CD4-positive, alpha-beta T cell treated with Interleukin-21 for 1 hour (primary cell): Measurements from ENCODE around the gene MAP1S.
"Not testable (repeated sequence)": the region's sequence is repeated elsewhere in the genome, so short reads cannot be mapped to it uniquely, and the experiment has no call there.

Source experiments
- DNase-seq: peaks from one replicate; pipeline ENCODE4 v3.0.0-alpha.2; 2020

The MAP1S gene

DNA sequence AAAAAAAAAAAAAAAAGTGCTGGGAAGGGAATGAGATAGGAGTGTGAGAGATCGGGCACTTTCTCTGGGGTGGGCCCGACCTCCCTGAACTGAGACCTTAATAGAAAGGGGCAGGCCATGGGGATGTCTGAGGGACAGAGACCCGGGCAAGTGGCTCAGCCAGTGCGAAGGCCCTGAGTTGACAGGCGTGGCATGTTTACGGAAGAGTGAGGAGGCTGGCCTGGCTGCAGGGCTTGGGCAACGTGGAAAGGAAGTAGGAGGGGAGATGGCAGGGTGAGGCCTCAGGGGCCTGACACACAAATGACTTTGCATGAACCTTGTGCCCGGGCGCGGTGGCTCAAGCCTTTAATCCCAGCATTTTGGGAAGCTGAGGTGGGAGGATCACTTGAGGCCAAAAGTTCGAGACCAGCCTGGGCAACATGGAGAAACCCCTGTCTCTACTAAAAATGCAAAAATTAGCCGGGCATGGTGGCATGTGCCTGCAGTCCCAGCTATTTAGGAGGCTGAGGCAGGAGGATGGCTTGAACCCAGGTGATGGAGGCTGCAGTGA, 45.9 kb downstream of the MAP1S start:
- DNase-seq: no peak

DNA sequence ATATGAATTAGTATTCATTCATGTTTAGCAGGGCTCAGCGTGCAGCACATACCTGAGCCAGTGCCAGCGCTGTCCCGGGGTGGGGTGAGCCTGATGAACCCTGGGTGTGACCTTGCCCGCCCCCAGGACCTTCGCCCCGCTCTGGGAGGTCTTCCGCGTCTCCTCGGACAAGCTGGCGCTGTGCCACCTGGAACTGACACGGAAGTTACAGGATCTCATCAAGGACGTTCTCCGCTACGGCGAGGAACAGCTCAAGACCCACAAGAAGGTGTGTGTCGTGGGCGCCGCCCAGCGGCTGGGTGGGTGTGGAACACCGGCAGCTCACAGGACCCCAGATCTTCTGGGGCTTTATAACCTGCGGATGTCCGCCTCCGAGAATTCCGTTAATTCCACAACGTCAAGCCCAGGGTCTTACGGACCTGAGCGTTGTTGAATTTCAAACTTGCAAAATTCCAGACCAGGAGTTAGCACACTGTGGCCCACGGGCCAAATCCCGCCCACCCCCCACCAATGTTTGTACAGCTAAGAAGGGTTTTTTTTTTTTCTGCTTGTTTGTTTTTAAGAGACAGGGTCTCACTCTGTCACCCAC, 47.4 kb downstream of the MAP1S start:
- peak; percentile 46 for DNase-seq

DNA sequence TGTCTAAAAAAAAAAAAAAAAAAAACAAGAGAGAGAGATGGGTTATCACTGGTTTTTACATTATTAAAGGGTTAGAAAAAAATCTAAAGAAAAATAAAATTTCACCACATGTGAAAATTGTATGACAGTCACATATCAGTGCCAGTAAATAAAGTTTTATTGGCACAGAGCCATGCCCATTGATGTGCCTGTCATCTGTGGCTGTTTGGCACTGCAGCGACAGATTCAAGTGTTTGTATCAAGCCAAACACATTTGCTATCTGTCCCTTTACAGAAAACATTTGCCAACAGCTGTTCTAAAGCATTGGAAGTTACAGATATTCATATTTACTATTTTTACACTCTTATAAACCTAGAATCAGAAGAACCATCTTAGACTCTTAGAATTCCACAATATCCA, 48.3 kb downstream of the MAP1S start:
- DNase-seq: no peak

DNA sequence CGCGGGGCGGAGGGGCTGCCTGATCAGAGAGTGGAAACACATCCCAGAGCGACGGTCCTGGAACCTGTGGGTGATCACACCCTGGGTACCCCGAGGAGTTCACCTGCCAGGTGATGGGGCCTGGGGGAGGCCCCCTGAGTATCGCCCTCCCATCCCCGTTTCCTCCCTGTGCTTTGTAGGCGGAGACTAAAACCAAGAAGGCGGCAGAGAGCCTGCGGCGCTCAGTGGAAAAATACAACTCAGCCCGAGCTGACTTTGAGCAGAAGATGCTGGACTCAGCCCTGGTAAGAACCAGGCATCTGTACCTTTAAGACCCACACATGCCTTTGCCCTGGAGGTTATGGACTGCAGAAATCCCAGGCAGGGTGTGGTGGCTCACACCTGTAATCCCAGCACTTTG, 51.3 kb downstream of the MAP1S start:
- DNase-seq: no peak

DNA sequence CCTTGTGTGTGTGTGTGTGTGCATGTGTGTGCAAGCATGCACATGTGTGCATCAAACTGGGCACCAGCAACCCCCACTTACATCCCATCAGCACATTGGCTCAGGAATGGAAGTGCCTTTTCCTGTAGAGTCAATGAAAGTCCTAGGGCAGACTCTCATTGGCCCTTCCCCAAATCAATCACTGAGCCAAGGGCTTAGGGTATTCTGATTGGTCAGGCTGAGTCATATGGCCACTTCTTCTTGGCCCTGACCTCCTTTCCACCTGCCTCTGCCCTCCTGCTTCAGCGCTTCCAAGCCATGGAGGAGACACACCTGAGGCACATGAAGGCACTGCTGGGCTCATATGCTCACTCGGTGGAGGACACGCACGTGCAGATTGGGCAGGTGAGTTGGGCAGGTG, 52.9 kb downstream of the MAP1S start:
- no peak for DNase-seq

DNA sequence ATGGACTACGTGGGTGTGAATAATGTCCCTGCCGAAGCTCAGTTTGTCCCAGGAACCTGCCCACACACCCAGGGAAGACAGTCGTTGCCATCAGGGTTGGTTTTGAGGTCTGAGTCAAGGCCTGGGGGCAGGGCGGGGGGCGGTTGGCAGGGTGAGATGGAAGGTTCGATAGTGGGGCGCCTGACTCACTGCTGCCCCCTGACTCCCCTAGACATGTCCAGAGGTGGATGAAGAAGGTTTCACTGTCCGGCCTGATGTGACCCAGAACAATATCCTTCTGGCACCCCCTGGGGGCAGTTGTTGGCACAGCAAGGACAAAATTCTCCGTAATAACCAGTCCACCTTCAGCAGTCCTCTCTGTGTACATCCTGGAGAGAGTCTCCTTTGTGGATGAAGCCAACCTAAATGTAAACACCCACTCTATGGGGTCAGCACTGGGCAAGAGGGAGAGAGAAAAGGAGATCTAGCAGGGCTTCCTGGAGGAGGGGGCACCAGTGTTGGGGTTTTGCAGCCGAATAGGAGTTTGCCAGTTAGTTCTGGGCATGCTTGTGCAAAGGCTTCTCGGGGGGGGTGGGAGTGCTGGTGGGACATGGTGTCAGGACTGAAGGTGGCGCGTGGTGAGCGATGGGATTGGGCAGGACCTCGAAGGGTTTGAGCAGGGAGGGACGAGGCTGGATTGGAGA, 56.1 kb downstream of the MAP1S start:
- peak; percentile 39 for DNase-seq

DNA sequence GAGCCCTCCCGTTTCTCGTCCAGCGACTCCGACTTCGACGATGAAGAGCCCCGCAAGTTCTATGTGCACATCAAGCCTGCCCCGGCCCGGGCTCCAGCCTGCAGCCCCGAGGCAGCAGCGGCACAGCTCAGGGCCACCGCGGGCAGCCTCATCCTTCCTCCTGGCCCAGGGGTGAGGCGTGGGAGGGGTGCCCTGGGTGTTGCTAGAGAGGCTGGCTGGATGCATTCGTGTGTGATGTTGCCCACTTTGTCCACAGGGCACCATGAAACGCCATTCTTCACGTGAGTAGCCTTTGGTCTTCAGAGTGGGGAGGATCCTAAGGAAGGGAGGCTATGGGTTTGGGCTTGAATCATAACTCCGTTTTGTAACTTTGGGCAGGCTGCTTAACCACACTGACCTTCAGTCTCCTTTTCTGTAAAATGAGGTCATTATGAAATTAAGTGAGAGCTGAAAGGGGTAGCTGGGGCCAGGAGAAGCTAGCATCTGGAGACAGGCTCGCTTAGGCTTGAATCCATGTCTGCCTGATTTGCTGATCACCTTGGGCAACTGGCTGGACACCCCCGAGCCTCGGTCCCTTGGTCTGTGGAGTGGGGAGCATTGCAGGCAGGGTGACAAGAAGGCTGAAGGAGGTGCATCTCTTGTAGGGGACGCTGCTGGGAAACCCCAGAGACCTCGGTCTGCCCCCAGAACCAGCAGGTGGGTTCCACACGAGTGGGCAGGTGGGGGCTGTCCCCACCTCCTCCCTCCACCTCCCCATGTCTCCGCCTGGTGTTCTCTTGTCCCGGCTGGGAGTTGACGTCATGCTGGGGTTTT, 56.9 kb downstream of the MAP1S start:
- DNase-seq: no peak

DNA sequence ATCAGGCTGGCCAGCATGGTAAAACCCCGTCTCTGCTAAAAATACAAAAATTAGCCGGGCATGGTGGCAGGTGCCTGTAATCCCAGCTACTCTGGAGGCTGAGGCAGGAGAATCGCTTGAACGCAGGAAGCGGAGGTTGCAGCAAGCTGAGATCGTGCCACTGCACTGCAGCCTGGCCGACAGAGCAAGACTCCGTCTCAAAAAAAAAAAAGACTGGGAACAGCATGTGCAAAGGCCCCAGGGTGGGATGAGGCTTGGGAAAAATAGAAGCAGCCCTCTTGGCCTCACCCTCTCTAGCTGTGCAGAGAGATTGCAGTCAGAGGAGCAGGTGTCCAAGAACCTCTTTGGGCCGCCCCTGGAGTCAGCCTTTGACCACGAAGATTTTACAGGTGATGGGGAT, 58.6 kb downstream of the MAP1S start:
- not testable (repeated sequence) for DNase-seq

DNA sequence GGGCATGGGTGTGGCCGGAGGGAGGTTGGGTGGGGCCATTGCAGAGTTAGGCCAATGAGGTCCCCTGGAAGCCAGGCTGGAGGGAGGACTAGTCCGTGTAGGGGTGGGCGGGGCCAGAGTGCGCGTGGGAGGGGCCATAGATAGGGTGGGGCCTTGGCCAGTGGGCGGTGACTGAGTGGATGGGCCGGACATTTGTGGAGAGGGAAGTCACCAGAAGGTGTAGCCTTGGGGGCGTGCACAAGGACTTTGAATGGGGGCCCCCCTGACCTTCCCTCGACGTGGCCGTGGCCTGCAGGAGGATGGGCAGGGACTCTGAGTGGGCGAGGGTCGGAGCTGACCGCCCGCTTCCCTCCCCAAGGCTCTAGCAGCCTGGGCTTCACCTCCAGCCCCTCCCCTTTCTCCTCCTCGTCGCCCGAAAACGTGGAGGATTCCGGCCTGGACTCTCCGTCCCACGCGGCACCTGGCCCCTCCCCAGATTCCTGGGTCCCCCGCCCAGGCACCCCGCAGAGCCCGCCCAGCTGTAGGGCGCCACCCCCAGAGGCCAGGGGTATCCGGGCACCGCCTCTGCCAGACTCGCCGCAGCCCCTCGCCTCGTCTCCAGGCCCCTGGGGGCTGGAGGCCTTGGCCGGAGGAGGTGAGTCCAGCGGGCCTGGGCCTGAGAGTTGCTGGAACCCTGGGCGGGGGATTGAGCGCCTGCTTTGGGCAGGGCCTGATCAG, 59.1 kb downstream of the MAP1S start:
- DNase-seq: peak; percentile 53

DNA sequence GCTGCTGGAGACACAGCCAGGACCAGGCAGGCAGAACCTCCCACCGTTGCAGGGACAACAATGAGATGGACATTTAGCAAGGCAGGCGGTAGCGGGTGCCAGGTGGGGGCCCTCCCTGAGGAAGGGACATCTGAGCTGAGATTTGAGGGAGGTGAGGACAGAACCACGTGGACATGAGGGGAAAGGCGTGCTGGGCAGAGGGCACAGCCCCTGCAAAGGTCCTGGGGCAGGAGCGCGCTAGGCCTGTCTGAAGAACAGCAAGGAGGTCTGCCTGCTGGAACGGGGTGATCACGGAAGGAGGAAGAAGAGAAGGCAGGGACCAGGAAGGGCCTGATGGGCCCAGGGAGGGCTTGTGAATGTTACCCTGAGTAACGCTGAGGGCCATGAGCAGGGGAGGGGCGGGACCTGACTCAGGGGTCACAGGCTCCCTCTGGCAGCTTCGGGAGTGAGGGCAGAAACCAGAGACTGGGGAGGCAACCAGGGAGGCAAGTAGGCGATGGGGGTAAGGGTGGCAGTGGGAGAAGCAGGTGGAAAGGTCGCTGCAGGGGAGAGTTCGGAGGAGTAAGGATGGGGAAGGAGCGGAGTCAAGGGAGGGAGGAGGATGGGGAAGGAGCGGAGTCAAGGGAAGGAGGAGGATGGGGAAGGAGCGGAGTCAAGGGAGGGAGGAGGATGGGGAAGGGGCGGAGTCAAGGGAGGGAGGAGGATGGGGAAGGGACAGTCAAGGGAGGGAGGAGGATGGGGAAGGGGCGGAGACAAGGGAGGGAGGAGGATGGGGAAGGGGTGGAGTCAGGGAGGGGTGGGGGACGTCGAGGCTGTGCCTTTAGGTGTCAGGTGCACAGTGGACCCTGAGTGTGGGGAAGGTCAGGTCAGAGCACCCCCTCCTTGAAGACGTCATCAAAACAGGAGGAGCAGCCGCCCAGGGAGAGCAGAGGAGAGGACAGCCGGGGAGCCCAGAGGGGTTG, 60.0 kb downstream of the MAP1S start:
- no peak for DNase-seq

DNA sequence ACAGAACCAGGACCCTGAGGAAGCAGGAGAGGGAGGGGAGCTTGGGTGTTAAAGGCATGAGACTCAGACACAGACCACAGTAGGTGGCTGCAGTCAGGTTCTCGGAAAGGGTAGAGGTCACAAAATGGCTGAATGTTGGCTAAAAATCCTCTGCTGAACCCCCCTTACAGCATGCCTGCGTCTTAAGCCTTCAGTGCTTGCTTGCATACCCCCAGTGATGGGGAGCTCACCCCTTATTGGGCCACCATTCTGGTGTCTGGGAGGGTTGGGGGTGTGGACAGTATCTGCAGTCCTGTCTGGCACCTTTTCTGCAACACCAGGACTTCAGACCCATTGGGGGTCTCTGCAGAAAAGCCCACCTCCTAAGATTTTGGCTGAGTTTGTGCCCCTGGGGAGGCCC, 61.5 kb downstream of the MAP1S start:
- DNase-seq: no peak

DNA sequence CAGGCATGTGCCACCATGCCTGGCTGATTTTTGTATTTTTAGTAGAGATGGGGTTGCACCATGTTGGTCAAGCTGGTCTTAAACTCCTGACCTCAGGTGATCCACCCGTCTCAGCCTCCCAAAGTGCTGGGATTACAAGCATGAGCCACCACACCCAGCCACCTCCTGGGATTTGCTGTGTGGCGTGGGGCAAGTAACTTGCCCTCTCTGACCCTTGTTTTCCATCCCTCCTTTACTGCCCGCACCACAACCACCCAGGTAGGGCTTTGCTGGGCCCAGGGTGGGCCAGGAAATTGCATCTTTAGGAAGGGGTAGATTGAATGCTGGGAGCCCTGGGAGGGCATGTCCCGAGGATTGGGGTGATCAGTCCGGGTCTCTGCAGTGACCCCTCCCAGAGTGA, 64.4 kb downstream of the MAP1S start:
- DNase-seq: not testable (repeated sequence)
